Measurements from ENCODE around the gene GRIK3.

Gene GRIK3

DNA sequence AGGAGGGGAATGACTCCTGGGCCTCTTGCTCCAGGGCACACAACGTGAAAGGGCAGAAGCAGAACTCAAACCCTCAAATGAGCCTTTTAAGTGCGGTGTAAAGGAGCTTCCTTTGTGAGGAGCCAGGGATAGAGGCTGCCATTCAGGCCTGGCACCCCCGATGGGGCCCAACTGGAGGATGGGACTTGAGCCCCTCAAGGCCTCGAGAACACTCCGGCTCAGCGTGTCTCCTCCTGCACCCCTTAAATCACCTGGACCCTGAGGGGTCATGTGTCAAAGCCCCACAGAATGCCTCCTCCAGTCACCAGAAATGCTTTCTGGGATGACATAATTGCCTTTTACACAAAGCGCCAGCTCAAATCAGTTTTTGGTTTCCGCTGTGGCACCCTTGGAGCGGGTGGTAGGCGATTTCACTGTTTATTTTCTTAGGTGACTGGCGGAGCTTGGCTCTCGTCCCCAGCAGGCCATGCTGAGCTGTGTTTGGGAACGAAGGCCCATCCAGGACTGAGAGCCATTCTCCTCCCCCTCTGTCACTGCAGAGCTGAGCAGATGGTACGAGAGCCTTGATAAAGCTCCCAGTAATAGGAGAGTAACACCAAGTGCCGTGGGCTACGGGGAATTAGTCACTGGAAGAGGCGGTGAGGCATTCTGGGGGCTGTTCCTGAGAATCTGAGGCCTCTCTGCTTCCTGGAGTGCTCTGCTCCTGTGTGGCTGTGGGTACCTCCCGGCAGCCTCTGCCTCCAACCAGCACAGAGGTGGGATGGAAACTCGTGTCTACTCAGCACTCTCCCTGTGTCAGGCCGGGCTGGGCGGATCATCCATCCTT lies 163.0 kb downstream of the GRIK3 start:
- no peak for DNase-seq

DNA sequence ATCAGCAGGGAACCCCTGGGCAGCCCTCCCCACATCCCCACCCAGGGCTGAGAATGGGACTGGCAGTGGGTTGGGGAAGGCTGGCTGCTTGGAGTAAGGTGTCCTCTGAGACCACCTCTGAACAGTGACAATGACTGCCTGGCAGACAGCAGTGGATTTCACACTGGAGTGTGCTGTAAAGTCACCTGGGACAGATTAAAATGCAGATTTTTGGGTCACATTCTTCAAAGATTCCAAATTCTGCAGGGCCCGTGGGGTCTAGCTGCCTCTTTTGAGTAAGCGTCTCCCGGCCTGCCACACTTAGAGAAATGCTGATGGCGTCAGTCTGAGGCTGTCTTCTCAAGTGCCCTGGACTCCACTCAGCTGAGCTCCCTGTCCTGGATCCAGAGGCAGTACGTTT lies 164.5 kb downstream of the GRIK3 start:
- DNase-seq = no peak

DNA sequence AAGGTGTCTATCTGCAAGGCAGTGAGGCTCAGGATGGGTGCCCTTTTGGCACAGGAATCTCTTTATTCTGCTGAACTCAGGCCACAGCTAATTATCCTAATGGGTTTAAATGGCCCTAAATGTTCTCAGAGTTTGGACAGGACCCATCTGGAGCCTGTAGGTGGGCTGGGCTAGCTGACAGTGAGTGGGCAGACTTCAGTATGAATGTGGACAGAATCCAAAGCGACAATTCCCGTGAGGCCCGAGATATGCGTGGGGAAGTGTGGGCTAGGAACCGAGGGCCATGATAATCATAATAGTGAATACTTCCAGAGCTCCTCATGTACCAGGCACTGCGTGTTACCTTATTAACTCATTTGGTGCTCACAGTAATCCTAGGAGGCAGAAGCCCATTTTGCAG lies 165.3 kb downstream of the GRIK3 start:
- no peak for DNase-seq

DNA sequence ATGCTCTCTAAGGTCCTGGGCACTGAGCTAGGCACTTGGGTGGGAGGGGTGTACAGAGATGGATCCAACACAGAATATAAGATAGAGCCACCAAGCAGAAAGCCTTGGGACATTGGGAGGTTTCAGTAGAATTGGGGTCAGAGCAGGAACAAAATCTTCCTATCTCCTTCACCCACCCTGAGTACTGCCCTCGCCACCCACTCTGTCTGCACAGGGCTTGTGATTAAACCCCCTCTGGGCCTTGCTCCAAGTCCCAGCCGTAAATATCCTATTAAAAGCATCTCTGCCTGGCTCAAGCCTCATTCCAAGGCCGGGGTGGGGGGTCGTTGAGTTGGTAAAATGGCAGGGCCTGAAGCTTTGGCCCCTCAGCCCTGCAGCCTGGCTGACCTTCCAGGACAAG lies 166.7 kb downstream of the GRIK3 start:
- no peak for DNase-seq

DNA sequence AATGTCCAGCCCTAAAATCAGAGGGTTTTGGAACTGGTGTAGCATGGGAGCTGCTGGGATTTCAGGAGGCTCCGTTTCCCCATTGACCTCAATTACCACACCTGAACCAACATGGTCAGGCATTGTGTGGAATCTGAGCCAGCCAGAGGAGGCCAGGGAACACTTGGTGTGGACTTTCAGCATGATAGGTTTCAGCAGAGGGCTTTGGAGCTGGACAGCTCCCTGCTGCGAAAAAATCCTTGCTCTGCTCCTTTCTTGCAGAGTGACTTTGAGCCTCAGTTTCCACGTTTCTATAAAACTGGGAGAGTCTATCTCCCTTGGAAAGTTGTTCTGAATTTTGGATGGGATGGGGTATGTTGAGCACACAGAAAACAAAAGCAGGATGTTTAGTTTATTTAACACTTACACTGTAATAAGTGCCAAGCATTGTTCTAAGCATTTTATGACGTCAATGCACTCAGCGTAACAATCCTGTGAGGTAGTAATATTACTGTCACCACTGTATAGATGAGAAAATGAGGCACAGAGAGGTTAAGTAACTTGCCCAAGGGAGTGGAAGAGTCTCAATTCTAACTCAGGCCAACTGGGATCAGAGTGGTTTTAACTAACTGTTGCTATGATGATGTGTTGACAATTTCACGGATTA lies 168.0 kb downstream of the GRIK3 start:
- DNase-seq = no peak

DNA sequence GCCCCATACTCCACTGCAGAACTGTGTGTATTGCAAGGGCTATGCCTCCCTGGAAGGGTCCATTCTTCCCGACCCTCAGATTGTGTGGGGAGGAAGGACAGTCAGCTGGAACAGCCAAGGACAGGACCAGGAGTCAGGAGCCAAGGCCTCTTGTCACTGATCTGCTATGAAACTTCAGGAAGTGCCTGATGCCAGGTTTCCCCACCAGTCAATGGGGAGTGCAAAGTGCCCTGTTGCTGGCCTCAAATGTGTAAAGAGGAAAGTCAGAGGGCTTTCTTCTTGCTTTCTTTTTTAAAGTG lies 168.8 kb downstream of the GRIK3 start:
- no peak for DNase-seq

DNA sequence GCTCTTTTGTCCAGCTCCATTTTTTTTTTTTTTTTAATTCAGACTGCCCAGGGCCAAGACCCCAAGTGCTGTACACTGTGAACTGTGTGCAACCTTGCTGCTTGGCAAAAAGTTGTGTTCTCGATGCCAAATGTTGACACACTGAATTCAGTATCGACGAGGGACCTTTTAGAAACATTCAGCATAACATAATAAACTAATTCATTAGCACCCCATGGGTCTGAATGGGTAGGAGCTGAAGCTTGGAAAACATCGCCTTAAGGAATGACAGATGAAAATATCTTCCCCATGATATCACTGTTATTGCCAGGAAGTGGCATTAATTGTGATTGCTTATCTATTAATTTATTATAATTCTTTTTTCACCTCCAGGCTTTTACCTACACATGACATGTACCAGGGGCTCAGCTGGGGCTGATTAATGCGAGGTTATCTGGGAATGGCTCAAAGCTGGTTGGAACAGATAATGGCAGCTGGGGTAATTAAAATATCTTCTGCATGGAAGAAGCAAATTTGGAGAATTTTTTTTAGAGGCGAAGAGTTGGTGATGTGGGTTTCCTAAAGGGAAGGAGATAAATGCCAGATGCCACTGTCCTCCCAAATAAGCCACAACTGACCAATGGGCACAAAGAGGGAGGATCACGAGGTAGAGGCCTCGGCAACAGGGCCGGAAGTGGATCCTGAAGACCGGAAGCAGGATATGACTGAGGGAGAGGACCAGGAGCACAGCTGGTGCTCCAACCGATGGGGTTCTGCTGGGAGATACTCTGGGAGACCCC lies 169.3 kb downstream of the GRIK3 start:
- DNase-seq = no peak

DNA sequence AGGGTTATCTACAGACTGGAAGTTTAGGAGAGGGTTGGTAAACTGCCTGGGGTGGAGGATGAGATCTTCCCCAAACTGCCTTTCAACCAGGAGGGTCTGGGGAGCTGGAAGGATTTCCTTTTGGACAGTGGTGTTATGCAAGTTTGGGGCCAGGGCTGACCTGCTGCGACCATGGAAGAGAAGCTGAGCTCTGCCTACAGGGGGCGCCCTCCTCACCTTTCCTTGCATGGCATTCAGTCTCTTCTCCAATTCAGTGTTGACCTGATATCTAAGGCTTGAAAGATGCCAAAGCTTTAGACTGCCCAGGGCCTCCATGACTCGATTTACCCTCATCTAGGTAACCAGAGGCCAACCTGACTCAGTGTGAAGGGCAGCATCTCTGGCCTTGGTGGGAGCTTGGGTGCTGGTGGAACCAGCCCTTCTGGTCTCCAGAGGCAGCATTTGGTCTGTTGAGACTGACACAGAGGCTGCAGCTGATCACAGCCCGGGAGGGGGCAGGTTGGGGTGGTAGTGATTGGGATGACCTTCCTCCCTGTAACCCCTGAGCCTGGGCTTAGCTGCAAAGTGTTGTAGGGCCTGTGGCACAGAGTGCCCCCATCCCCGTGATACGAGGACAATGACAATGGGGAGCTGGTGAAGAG lies 170.0 kb downstream of the GRIK3 start:
- DNase-seq = no peak

DNA sequence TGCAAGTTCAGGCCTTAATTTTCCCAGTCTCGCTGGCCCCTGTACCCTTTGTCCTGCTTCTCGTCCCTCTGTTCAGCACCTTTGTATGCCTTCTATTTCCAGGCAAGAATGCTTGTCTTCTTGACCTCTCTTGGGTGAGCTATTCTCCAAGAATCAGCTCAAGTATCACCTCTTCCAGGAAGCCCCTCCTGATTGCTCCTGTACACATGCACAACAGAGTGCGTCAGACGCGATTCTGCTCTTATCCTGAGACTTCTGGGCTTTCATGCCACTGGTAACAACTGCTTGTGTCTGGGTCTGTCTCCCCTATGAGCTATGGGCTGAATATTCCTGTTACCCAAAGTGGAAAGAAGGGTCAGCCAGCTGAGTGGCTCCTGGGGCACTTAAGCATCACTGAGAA lies 170.8 kb downstream of the GRIK3 start:
- no peak for DNase-seq

DNA sequence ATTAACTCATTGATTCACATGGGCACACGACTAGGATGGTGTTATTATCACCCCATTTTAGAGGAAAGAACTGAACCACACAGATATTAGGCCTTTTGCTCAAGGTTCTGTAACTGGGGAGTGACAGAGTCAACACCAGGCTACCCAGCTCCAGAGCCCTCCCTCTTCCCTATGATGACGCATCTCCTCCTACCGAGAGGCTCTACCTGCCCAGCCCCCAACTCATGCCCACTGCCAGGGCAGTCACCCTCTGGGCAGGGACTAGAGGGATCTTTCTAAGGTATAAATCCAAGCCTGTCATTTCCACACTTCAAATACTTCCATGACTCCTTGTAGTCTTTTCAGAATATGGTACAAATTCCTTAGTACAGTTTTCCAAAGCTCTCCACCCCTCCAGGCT lies 171.3 kb downstream of the GRIK3 start:
- DNase-seq = no peak

DNA sequence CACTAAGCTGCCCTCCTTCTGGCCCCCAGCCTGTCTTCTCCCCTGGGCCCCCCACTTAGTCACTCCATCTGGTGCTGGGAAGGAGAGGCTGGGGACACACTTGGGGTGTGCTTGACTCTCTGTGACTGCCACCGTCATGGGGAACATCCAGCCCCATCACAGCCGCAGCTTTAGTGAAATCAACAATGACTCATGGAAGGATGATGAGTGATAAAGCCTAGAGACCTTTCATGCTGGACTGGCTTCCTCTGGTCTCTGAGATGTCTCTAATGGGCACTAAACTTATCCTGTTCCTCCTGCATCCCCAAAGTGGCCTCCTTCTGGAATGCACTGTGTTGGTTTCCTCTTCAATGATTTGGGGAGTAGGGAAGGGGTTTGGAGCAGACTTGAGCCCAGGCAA lies 172.9 kb downstream of the GRIK3 start:
- no peak for DNase-seq

DNA sequence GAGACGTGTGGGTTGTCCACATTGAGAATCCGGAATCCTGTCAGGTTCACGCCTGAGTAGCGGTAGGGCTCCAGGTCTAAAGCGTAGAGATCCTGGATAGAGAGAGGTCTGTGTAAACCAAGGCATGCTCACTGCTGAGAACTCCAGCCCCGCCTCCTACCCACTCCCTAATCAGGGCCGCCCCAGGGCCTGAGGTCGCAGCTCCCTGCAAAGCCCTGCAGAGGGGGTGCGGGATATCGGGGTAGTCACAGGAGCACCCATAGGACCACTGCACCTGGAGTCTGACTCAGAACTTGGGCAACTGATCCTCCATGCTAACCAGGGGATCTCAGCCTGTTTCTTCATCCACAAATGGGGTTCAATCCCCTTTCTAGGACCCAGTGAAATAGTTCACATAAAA lies 174.4 kb downstream of the GRIK3 start:
- no peak for DNase-seq

DNA sequence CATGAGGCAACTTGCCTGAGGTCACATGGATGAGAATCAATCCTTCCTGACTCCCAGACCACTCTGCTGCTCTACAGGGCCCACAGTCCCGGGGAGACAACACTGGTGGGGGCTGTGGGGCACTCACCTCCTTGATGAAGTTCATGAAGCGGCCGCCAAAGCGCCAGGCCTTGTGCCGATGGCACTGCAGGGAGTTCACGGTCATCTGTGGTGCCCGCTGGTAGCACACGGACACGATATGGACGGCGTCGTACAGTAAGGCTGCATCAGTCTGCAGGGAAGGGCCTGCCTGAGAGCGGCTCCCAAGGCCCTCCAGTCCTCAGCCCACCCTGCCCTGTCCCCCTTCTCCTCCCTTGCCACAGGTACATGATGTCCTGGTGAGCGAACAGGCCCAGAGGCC lies 175.3 kb downstream of the GRIK3 start:
- no peak for DNase-seq

DNA sequence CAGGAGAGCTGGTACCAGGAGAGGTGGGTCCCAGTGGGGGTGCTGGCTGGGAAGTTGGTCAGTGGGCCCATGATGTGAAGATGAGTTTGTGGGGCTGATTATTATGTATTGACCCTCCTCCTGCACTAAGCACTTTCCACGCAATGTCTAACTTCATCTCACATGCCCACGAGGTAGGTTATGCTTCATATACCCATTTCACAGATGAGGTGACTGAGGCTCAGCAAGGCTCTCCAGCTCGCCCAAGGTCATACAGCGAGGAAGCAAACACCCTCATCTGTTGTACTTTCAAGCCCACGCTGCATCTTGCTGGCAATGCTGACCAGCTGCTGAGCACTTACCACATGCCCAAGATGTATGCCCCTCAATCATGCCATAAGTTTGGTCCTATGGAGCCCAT lies 175.8 kb downstream of the GRIK3 start:
- DNase-seq = no peak

DNA sequence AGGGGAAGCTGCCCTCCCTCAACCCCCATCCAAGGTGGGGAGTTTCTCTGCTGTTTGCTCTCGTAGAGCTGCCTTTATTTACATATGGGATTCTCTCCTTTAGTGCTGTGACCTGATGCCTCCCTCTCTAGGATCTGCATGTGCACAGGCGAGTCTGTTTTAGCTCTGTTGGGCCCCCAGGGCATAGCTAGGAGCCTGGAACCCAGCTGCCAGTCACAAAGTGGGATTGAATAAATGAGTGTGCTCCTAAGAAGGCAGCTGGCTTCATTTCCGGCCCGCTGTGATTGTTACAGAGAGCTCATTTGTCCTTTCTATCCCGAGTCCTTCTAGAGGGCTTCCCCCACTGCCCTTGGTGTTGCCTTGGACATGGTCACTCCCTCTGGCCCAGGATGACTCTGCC lies 176.6 kb downstream of the GRIK3 start:
- DNase-seq = no peak

DNA sequence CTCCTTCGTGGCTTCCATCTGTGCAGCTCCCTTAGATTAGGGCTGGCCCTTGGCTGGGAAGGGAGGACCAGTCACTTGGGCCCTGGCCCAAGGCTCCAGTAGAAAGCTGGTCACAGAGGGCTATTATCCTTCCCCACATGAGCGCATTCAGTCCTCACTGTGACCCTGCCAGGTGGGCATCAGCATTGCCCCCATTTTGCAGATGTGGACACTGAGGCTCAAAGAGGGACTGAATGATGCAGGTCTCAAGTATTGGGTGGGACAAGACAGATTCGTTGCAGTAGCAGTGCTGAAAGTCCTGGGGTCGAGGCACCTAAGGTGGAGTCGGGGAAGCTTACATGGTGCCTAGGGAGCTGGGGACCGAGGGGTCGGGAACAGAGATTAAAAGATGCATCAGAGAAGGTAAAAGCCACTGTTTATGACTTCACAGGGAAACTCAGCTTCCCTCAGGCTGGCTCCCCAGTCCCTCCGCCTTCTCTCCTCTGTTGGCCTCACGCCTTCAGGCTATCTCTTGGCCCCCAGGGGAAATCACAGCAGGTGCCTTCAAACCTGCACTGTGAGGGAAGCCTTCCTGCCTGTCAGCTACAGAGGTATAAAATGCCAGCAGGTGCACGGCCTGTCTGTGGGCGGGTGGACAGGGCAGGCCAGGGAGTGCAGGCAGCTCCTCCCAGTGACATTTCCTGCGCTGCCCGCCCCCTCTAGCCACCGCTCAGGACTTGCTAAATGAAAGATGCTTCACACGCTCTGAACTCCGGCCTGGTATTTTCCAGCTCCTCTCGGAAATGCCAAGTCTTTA lies 178.4 kb downstream of the GRIK3 start:
- DNase-seq = no peak

DNA sequence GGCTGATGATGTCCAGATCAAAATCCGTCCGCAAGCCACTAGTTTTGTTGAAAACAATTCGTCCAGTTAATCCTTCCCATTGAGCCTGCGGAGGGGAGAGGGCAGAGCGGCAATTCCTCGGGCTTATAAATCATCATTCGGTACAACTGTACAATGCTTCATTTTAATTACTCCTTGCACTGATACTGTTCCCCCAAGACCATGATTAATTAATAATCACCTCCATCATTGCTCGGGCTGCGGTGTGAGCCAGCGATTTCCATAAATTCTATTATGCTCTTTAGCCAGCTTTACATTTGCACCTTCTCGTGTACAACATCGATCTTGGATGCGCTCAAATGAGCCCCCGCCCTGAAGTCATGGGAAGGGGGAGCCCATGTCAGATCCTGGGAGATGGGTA lies 180.7 kb downstream of the GRIK3 start:
- DNase-seq = no peak

DNA sequence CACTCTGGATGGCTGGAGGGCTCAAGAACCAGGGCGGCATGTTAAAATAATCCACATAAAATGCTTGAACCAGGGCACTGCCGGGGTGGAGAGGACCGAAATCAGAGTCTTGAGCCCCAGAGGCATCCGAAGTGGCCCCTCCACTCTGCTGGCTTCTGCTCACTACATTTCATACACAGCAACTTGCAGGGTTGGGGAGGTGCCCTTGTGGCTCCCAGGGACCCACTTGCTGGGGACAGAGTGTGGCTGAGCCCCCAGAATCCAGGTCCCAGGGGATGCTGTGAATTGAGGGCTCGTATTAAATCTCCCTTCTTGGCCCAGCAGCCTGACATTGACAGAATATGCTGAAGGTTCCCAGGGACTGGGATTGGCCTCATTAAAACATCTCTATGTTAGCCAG lies 181.7 kb downstream of the GRIK3 start:
- DNase-seq = no peak

DNA sequence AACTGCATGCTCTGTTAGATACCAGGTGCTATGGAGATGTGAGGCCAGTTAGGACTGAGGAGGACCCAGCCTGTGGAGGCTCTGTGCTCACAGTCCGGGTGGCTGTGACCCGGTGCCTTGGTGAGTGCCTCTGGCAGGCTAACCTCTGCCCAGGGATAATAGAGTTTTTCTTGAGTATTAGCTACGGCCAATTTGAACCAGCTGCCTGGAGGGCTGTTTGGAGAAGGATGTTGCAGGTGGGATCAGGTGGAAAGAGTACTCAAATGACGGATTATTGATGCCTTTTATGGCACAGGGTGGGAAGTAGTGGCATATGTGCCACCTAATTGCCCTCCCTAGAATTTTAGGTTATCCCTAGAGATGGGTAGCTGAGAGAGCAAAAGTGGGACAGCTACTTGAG lies 182.7 kb downstream of the GRIK3 start:
- DNase-seq = no peak

DNA sequence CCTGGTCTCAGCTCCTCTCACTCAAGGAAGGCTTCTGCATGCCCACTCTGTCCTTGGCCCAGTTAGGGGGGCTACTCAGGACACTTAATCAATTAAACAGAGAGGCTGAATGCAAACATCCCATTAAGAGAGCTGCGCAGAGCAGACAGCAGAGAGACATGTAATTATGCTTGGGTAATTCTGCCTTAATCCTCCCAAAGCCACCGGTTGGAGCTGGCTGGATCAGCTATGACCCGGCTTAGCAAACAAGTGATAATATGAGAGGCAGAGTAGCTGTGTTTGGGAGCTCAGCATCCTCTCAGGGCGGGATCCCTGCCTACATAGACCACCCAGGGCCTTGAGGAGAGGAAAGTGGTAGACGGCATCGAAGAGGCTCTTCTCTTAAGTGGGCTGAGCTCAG lies 183.2 kb downstream of the GRIK3 start:
- no peak for DNase-seq

DNA sequence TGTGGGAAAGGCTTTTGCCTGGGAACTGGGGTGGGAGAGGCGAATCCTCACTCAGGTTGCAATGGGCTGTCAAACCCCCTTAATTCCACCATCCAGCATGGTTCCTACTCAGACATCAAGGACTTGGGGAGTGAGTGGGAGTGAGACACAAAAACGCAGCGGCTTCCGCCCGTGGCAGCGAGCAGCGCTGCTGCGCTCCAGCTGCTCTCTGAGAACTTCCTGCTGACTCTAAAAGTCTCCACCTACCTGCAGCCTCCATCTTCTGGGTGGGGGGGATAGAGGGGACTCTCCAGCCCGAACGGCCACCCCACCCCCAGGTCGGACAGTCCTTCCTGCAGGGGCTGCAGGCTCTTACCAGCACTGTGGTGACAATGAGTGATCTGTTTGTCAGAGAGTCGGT lies 184.4 kb downstream of the GRIK3 start:
- no peak for DNase-seq

DNA sequence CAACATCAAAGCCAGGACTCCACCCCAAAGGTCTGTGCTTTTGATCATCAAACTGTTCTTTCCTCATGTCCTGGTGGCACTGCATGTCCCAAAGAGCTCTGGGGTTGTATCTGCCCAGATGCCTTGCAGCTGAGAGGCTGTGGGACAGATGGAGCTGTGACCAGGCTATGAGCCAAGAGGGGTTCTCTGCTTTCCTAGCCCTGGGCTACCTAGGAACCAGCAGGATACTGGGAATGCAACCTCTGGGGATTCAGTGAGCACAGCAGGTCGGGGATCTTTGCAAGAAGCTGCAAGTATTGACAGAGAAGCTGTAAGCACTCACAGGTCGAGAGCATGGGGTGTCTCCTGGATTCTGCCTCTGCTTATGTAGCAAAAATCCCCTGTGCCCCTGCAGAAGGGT lies 186.6 kb downstream of the GRIK3 start:
- DNase-seq = no peak

DNA sequence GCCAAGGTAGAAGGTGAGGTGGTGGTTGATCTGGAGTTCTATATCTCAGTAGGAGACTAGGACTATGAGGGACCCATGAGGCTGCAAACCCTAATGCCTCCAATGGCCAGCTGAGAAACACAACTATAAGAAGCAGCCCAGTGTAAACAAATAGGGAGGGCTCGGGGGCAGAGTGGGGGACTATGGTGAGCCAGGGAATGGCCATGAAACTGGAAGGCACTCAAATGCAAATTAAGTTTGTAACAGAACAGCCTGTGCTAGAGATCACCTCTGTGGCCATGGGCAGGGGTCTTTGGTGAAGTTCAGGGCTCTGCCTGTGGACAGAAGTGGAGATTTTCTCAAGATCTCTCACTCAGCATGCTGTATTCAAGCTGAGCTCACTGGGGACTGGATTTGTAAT lies 187.1 kb downstream of the GRIK3 start:
- DNase-seq = no peak
